B cell (primary cell): ENCODE measurements around the gene MEF2C. TPM values are rescaled to one million over a fixed set of nuclear protein-coding genes. Genes with fewer than 3 reads are reported as not detected.
A peak's percentile ranks its signal among the peaks of the same experiment; 100 is the strongest.

Experiments
- ATAC-seq: fragments of 200-7000 bp; cut with Tn5 transposase; one replicate; pipeline ENCODE4 v1.10.0; 2021; ENCODE audit warnings: low read depth, mild to moderate bottlenecking, moderate number of reproducible peaks, moderate library complexity
- CTCF ChIA-PET: fragments of 350-600 bp; sonication (Branson Sonifier 250); formaldehyde crosslinking; loops from one replicate; lab custom pipeline; 2021; ENCODE audit warnings: antibody characterized with exemption, inconsistent platforms; lab: Charles Lee
- POLR2A ChIA-PET: fragments of 350-600 bp; sonication (Branson Sonifier 250); formaldehyde crosslinking; loops from one replicate; lab custom pipeline; 2021; ENCODE audit warnings: antibody characterized with exemption; lab: Charles Lee
- DNase-seq: peaks from one replicate; pipeline ENCODE4 v3.0.0; 2013
- H2AFZ ChIP-seq: 2 replicates; pipeline ENCODE4 v1.6.1; 2012; ENCODE audit warnings: mild to moderate bottlenecking, low read depth, low read length; ENCODE audit not compliant: insufficient read depth, poor library complexity, severe bottlenecking
- H3K27ac ChIP-seq, 2 donors: 1 replicate in 1 of 2; 2 replicates in 1 of 2; pipeline ENCODE4 v1.5.1; 2012 to 2013; ENCODE audit warnings: low read length in 2 of 2, mild to moderate bottlenecking in 2 of 2, moderate library complexity in 1 of 2
- H3K27me3 ChIP-seq, 4 experiments: fragments of 200-600 bp in 1 of 4; sonication (generic) in 1 of 4; replicated peaks in 1 of 4; 1 replicate in 2 of 4; 2 replicates in 2 of 4; pipeline versions ENCODE4 v1.6.1 to v1.7.0; 2013 to 2016; ENCODE audit warnings: low read length in 3 of 4, mild to moderate bottlenecking in 2 of 4, mixed read lengths in 1 of 4, moderate library complexity in 1 of 4; ENCODE audit not compliant: insufficient read depth in 4 of 4, control insufficient read depth in 3 of 4; ENCODE audit errors: control extremely low read depth in 1 of 4
- H3K36me3 ChIP-seq, 2 experiments: replicated peaks in 1 of 2; 1 replicate in 1 of 2; 2 replicates in 1 of 2; pipeline versions ENCODE4 v1.6.1 to v1.7.1; 2013; ENCODE audit warnings: low read length in 1 of 2; ENCODE audit not compliant: insufficient read depth in 2 of 2, control insufficient read depth in 1 of 2; ENCODE audit errors: control extremely low read depth in 1 of 2, extremely low read depth in 1 of 2
- H3K4me1 ChIP-seq, 2 donors: fragments of 200-600 bp in 1 of 2; sonication (generic) in 1 of 2; 1 replicate in 1 of 2; 2 replicates in 1 of 2; pipeline versions ENCODE4 v1.5.1 to v1.6.1; 2013 to 2017; ENCODE audit warnings: low read length in 2 of 2; ENCODE audit not compliant: control insufficient read depth in 2 of 2, insufficient read depth in 2 of 2
- H3K4me2 ChIP-seq: replicated peaks from 2 replicates; pipeline ENCODE3; 2012; ENCODE audit warnings: mild to moderate bottlenecking, low read depth, low read length; ENCODE audit not compliant: poor library complexity, severe bottlenecking
- H3K4me3 ChIP-seq, 5 experiments: fragments of 200-600 bp in 1 of 5; sonication (generic) in 1 of 5; 1 replicate in 3 of 5; 2 replicates in 2 of 5; pipeline versions ENCODE4 v1.5.1 to v1.7.0; 2011 to 2016; ENCODE audit warnings: low read length in 4 of 5, mild to moderate bottlenecking in 4 of 5, low read depth in 2 of 5, control low read depth in 1 of 5, moderate library complexity in 1 of 5; ENCODE audit not compliant: insufficient read depth in 1 of 5; ENCODE audit errors: control extremely low read depth in 1 of 5, extremely low read depth in 1 of 5
- H3K79me2 ChIP-seq: fragments of 200-600 bp; sonication (generic); one replicate; pipeline ENCODE4 v1.6.0; 2016; ENCODE audit warnings: low read length; ENCODE audit not compliant: control insufficient read depth, insufficient read depth
- H3K9ac ChIP-seq: fragments of 200-600 bp; sonication (generic); 2 replicates; pipeline ENCODE4 v1.6.1; 2017; ENCODE audit warnings: mild to moderate bottlenecking, low read length, moderate library complexity
- H3K9me3 ChIP-seq, 3 donors: one replicate each; pipeline versions ENCODE4 v1.6.1 to v1.7.1; 2013; ENCODE audit warnings: low read length in 2 of 3; ENCODE audit not compliant: control insufficient read depth in 2 of 3, insufficient read depth in 1 of 3; ENCODE audit errors: control extremely low read depth in 1 of 3
- H4K20me1 ChIP-seq: 2 replicates; pipeline ENCODE4 v1.6.0; 2012; ENCODE audit warnings: mild to moderate bottlenecking, low read length; ENCODE audit not compliant: insufficient read depth, control insufficient read depth, poor library complexity, severe bottlenecking
- H3K27ac Mint-ChIP-seq: one replicate; pipeline ENCODE4 v1.8.0; 2021; ENCODE audit warnings: mixed read lengths
- H3K27me3 Mint-ChIP-seq: one replicate; pipeline ENCODE4 v1.8.0; 2021; ENCODE audit warnings: mixed read lengths
- H3K4me1 Mint-ChIP-seq: one replicate; pipeline ENCODE4 v1.8.0; 2021; ENCODE audit warnings: mixed read lengths
- H3K4me3 Mint-ChIP-seq: one replicate; pipeline ENCODE4 v1.8.0; 2021; ENCODE audit warnings: mixed read lengths
- H3K9me3 Mint-ChIP-seq: one replicate; pipeline ENCODE4 v1.8.0; 2022; ENCODE audit warnings: mixed read lengths; ENCODE audit not compliant: insufficient read depth
- CTCF ChIP-seq: fragments of 200-600 bp; IDR thresholded peaks from one replicate; pipeline ENCODE4 v1.8.0; 2022; ENCODE audit warnings: antibody characterized with exemption, mild to moderate bottlenecking
- EZH2 ChIP-seq: IDR thresholded peaks from 2 replicates; pipeline ENCODE4 v1.6.1; 2012; ENCODE audit warnings: borderline replicate concordance, low read depth, mild to moderate bottlenecking, moderate library complexity, low read length; ENCODE audit not compliant: insufficient read depth, poor library complexity, severe bottlenecking
- WGBS: methylation state at CpG from one replicate; pipeline ENCODE4 v1.1.5; 2013; ENCODE audit warnings: missing lambda C conversion rate; ENCODE audit not compliant: insufficient coverage; 5-methylcytosine and 5-hydroxymethylcytosine counted together
- intact Hi-C: fragments of 100-400 bp; cut with micrococcal nuclease; formaldehyde crosslinking; loops from one replicate; pipeline ENCODE4 v1.10.0; 2022
- polyA plus RNA-seq: library from polyadenylated mRNA; depleted of rRNA; stranded (reverse); fragments of >200 nt; gene quantifications from 2 replicates; pipeline ENCODE4 v1.2.3, GENCODE V29; 2012
- total RNA-seq, 2 donors: library from RNA; stranded (reverse); fragments of 120-200 nt in 1 of 2; gene quantifications; 1 replicate in 1 of 2; 2 replicates in 1 of 2; pipeline versions ENCODE4 v1.2.3 to v1.2.4, GENCODE V29; 2013 to 2022

Gene MEF2C
- total and polyA plus RNA-seq, 2 donors (not counting 1 experiment from before 2014, with no cell fraction given) = 97.4 to 354 TPM

- Histone ChIP-seq H3K79me2 (no peaks in the 10 kb centered on the region), H2AFZ (peak overlapping the region; percentile 65), H3K36me3 (no peaks in the 10 kb centered on the region), H3K4me2 (peak overlapping the region; percentile 95), H4K20me1 (no peaks in the 10 kb centered on the region), H3K9ac (peak overlapping the region; percentile 69), H3K9me3 (peaks cover 14 to 61% (median 33%) of the 10 kb centered on the region in 3 donors), H3K27me3 (peaks cover 8 to 88% (median 85%) of the 10 kb centered on the region in 4 experiments), H3K27ac (no peak overlapping the region), H3K4me1 (peaks cover 25 to 62% of the 10 kb centered on the region in 2 donors), H3K4me3 (peak overlapping the region; percentile 21 to 63 (median 49))
- ATAC-seq = peak; percentile 44
- ChIA-PET CTCF (interaction anchor here (1.3 to 4.1 kb wide), 2 partner anchors 17 to 894 kb away, joined by 5 to 38 read pairs; no protein-coding TSS in a partner anchor), POLR2A (interaction anchor here (1.1 kb wide), 1 partner anchor 16 kb away, joined by 3 read pairs; no protein-coding TSS in a partner anchor)
- Mint-ChIP-seq H3K4me3 (peak overlapping the region; percentile 91), H3K9me3 (peaks cover 8% of the 10 kb centered on the region), H3K4me1 (peaks cover 28% of the 10 kb centered on the region), H3K27ac (peak overlapping the region; percentile 80), H3K27me3 (peaks cover 82% of the 10 kb centered on the region)
- DNase-seq = peak; percentile 74
- 2% methylated on average over 78 of the region's 78 CpGs for WGBS
- intact Hi-C loops = loop anchor here (1.0 to 10.0 kb wide), 6 partner anchors 7 to 1260 kb away; partner anchors contain the start of gene CCNH
- TF ChIP-seq CTCF (no peak), EZH2 (peak; percentile 72)
These were observed 208.4 kb downstream of the MEF2C start for GRCh38 chr5:88674356-88675167.
